ENCODE results near the gene TMPRSS6. TPM values are rescaled to one million over a fixed set of nuclear protein-coding genes. Genes with fewer than 3 reads are reported as not detected.

TMPRSS6 gene
- total and polyA plus RNA-seq, 2 of the 13 experiments (the other 11 are each of a cell fraction or from before 2014, with no cell fraction given), result 4.2 to 4.8 TPM

DNA sequence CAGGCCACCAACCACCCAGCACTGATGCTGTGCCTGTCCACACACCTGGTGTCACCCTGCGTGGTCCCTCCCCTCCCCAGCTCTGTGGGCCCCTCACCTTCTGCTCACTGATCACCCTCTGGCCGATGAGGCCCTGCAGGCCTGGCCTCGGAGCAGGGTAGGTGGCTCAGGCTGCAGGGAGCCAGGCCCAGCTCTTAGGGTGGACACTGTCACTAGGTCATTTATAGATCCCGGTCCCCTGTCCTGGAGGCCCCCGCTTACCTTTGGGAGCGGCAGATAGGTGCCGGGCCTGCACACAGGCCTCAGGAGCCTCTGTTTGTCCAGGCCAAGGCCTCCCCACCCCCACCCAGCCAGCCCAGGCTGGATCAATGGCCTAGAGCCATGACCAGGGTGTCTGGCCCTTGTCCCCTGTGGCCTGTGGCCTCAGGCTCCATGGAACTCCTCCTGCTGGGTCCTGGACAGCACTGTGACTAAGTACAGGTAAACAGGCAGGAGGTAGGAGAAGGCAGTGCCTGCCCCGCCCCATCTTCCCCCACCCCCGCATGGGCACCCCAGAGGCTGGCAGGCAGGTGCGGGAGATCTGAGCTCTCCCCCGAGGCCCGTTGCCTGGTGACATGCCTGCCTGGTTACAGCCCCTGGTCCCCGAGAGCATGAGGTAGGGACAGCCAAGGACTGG lies at the start of gene TMPRSS6 (continued):
- TF ChIP-seq, protein P1, sequence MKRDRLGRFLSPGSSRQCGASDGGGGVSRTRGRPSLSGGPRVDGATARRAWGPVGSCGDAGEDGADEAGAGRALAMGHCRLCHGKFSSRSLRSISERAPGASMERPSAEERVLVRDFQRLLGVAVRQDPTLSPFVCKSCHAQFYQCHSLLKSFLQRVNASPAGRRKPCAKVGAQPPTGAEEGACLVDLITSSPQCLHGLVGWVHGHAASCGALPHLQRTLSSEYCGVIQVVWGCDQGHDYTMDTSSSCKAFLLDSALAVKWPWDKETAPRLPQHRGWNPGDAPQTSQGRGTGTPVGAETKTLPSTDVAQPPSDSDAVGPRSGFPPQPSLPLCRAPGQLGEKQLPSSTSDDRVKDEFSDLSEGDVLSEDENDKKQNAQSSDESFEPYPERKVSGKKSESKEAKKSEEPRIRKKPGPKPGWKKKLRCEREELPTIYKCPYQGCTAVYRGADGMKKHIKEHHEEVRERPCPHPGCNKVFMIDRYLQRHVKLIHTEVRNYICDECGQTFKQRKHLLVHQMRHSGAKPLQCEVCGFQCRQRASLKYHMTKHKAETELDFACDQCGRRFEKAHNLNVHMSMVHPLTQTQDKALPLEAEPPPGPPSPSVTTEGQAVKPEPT (CRISPR knock-in tag; IDR thresholded peaks at IDR 0.05; ENCODE audit: low read depth), result no peak
- TF ChIP-seq RELA (CRISPR knock-in tag; IDR thresholded peaks at IDR 0.05), result no peak
- no peak for TF ChIP-seq NCOA1 (CRISPR knock-in tag; IDR thresholded peaks at IDR 0.05)
- TF ChIP-seq ZNF331 (CRISPR knock-in tag; IDR thresholded peaks at IDR 0.05), result 0 out of 2 replicates have a peak, but pooled peaks have one; percentile 37
- TF ChIP-seq SRF (IDR thresholded peaks at IDR 0.05; ENCODE audit: low read depth, low read length), result no peak
- TF ChIP-seq KLF15 (CRISPR knock-in tag; IDR thresholded peaks at IDR 0.05; ENCODE audit: borderline replicate concordance), result no peak
- no peak for TF ChIP-seq ZNF12 (CRISPR knock-in tag; IDR thresholded peaks at IDR 0.05)
- TF ChIP-seq ZFP41 (CRISPR knock-in tag; IDR thresholded peaks at IDR 0.05; ENCODE audit: borderline replicate concordance), result no peak
- no peak for TF ChIP-seq PCBP2 (optimal IDR thresholded peaks at IDR 0.05; ENCODE audit: low read depth, low read length, poor library complexity, severe bottlenecking)
- TF ChIP-seq, protein P2, sequence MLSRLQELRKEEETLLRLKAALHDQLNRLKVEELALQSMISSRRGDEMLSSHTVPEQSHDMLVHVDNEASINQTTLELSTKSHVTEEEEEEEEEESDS (CRISPR knock-in tag; IDR thresholded peaks at IDR 0.05; ENCODE audit: borderline replicate concordance), result no peak
- peak; percentile 59; the same call in 1 of the 2 replicates for TF ChIP-seq ZNF274 (CRISPR knock-in tag; IDR thresholded peaks at IDR 0.05)
- TF ChIP-seq NR3C1 (CRISPR knock-in tag; IDR thresholded peaks at IDR 0.05), result no peak
- no peak for TF ChIP-seq RFXANK (CRISPR knock-in tag; IDR thresholded peaks at IDR 0.05)
- peak; percentile 65; the same call in 1 of the 2 replicates for TF ChIP-seq MEF2D (CRISPR knock-in tag; IDR thresholded peaks at IDR 0.05)
- TF ChIP-seq, protein P3, sequence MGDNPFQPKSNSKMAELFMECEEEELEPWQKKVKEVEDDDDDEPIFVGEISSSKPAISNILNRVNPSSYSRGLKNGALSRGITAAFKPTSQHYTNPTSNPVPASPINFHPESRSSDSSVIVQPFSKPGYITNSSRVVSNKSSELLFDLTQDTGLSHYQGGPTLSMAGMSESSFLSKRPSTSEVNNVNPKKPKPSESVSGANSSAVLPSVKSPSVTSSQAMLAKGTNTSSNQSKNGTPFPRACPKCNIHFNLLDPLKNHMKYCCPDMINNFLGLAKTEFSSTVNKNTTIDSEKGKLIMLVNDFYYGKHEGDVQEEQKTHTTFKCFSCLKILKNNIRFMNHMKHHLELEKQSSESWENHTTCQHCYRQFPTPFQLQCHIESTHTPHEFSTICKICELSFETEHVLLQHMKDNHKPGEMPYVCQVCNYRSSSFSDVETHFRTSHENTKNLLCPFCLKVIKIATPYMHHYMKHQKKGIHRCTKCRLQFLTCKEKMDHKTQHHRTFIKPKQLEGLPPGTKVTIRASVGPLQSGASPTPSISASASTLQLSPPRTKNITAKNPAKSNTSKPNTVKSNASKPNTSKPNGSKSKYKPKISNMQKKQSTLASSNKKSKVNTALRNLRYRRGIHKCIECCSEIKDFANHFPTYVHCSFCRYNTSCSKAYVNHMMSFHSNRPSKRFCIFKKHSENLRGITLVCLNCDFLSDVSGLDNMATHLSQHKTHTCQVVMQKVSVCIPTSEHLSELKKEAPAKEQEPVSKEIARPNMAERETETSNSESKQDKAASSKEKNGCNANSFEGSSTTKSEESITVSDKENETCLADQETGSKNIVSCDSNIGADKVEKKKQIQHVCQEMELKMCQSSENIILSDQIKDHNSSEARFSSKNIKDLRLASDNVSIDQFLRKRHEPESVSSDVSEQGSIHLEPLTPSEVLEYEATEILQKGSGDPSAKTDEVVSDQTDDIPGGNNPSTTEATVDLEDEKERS (CRISPR knock-in tag; IDR thresholded peaks at IDR 0.05), result no peak
- TF ChIP-seq SMAD9 (CRISPR knock-in tag; IDR thresholded peaks at IDR 0.05), result no peak
- TF ChIP-seq, protein P4, sequence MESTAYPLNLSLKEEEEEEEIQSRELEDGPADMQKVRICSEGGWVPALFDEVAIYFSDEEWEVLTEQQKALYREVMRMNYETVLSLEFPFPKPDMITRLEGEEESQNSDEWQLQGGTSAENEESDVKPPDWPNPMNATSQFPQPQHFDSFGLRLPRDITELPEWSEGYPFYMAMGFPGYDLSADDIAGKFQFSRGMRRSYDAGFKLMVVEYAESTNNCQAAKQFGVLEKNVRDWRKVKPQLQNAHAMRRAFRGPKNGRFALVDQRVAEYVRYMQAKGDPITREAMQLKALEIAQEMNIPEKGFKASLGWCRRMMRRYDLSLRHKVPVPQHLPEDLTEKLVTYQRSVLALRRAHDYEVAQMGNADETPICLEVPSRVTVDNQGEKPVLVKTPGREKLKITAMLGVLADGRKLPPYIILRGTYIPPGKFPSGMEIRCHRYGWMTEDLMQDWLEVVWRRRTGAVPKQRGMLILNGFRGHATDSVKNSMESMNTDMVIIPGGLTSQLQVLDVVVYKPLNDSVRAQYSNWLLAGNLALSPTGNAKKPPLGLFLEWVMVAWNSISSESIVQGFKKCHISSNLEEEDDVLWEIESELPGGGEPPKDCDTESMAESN (CRISPR knock-in tag; conservative IDR thresholded peaks at IDR 0.05), result peak; percentile 64; the same call in 1 of the 2 replicates
- no peak for TF ChIP-seq XBP1 (CRISPR knock-in tag; IDR thresholded peaks at IDR 0.05)
- TF ChIP-seq, protein P5, sequence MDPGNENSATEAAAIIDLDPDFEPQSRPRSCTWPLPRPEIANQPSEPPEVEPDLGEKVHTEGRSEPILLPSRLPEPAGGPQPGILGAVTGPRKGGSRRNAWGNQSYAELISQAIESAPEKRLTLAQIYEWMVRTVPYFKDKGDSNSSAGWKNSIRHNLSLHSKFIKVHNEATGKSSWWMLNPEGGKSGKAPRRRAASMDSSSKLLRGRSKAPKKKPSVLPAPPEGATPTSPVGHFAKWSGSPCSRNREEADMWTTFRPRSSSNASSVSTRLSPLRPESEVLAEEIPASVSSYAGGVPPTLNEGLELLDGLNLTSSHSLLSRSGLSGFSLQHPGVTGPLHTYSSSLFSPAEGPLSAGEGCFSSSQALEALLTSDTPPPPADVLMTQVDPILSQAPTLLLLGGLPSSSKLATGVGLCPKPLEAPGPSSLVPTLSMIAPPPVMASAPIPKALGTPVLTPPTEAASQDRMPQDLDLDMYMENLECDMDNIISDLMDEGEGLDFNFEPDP (CRISPR knock-in tag; conservative IDR thresholded peaks at IDR 0.05), result no peak
- no peak for TF ChIP-seq ZNF337 (CRISPR knock-in tag; IDR thresholded peaks at IDR 0.05; ENCODE audit: borderline replicate concordance, low read depth)
- no peak for TF ChIP-seq ZSCAN29 (CRISPR knock-in tag; conservative IDR thresholded peaks at IDR 0.05)
